Gastrocnemius medialis (tissue), 4 donors: ENCODE results near the gene ALDH1B1. TPM values are rescaled to one million over a fixed set of nuclear protein-coding genes. Genes with fewer than 3 reads are reported as not detected.

Experiments used
- ATAC-seq, 2 donors: fragments of 150-250 bp; one replicate each; pipeline ENCODE4 v1.9.1; 2016
- DNase-seq, 2 donors: peaks; one replicate each; pipeline ENCODE4 v3.0.0-alpha.2; 2019
- H3K27ac ChIP-seq, 4 donors: fragments of 200-600 bp; sonication (generic); 1 replicate in 1 of 4; 2 replicates in 3 of 4; pipeline ENCODE4 v1.5.1; 2016 to 2018; ENCODE audit warnings: mild to moderate bottlenecking in 2 of 4, moderate library complexity in 1 of 4
- H3K27me3 ChIP-seq, 3 donors: fragments of 200-600 bp; sonication (generic) in 2 of 3; 1 replicate in 1 of 3; 2 replicates in 2 of 3; pipeline versions ENCODE4 v1.5.1 to v1.6.0; 2016 to 2019; ENCODE audit warnings: mild to moderate bottlenecking in 1 of 3, moderate library complexity in 1 of 3
- H3K36me3 ChIP-seq, 2 donors: fragments of 200-600 bp; sonication (generic) in 1 of 2; one replicate each; pipeline ENCODE4 v1.5.1; 2017 to 2018
- H3K4me1 ChIP-seq, 2 donors: fragments of 200-600 bp; sonication (generic) in 1 of 2; one replicate each; pipeline ENCODE4 v1.5.1; 2016 to 2017; ENCODE audit warnings: mild to moderate bottlenecking in 2 of 2
- H3K4me3 ChIP-seq, 4 donors: fragments of 200-600 bp; sonication (generic) in 3 of 4; 1 replicate in 1 of 4; 2 replicates in 3 of 4; pipeline ENCODE4 v1.5.1; 2016 to 2019; ENCODE audit warnings: mild to moderate bottlenecking in 2 of 4
- H3K9me3 ChIP-seq, 3 donors: fragments of 200-600 bp; sonication (generic) in 2 of 3; 1 replicate in 1 of 3; 2 replicates in 2 of 3; pipeline ENCODE4 v1.5.1; 2016 to 2019
- CTCF ChIP-seq, 5 experiments: fragments of 450-650 bp in 3 of 5; fragments of 200-600 bp in 2 of 5; sonication (generic) in 2 of 5; IDR thresholded peaks in 4 of 5; conservative IDR thresholded peaks in 1 of 5; 1 replicate in 4 of 5; 2 replicates in 1 of 5; pipeline ENCODE4 v1.5.1; 2016 to 2019; ENCODE audit warnings: antibody characterized with exemption in 5 of 5, mild to moderate bottlenecking in 3 of 5, moderate library complexity in 3 of 5
- POLR2A ChIP-seq, 2 donors: fragments of 450-650 bp; IDR thresholded peaks; one replicate each; pipeline ENCODE4 v1.6.1; 2017; ENCODE audit warnings: antibody characterized with exemption in 2 of 2, mild to moderate bottlenecking in 2 of 2, moderate library complexity in 2 of 2
- in situ Hi-C, 4 donors: fragments of 200-750 bp; cut with MboI; loops; one replicate each; pipeline versions ENCODE4 v1.15.0 to v1.8.0; 2017; ENCODE audit warnings: low sequenced_read_pairs in 4 of 4
- intact Hi-C: fragments of 100-400 bp; cut with DNase I; formaldehyde crosslinking; loops from one replicate; pipeline ENCODE4 v1.15.1; 2023; ENCODE audit warnings: low total_unique reads
- total RNA-seq, 4 donors: library from RNA; depleted of rRNA; stranded (reverse); fragments of >200 nt; gene quantifications; one replicate each; pipeline versions ENCODE4 v1.1.0 to v1.2.3, GENCODE V29; 2016

ALDH1B1 gene
- total RNA-seq, 4 donors from 2014 or later, result 21.0 to 50.9 (median 36.0) TPM

DNA sequence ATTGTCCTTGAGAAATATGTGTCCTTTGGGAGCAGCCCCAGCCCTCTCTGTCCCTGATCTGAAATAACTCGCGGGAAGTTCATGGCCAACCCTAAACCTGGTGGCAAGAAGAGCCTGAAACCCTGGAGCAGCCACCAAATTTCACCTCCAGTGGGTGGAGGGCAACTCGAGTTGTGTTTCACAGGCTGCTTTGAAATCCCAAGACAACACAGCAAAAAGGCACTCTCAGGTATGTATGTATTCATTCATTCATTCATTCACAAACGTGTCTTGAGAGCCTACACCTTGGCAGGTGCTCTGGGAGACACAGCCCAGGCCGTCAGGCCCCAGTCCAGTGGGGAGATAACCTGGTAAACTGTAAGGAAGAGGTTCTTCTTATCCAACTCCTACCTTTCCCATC lies 35.7 kb upstream of the ALDH1B1 start:
- no peak for DNase-seq
- Histone ChIP-seq H3K36me3 (no peaks in the 10 kb centered on the region), H3K4me3 (no peak overlapping the region), H3K4me1 (no peaks in the 10 kb centered on the region), H3K27me3 (no peaks in the 10 kb centered on the region), H3K27ac (no peak overlapping the region), H3K9me3 (no peaks in the 10 kb centered on the region)
- TF ChIP-seq POLR2A (IDR thresholded peaks at IDR 0.05), result no peak
- no peak for TF ChIP-seq CTCF (IDR thresholded peaks at IDR 0.05 in 4 of 5, conservative IDR thresholded peaks at IDR 0.05 in 1 of 5)
- in situ Hi-C loops, result loop anchor here in 2 of 4 donors (5.0 to 25.0 kb wide), 3 partner anchors 50 to 245 kb away; no protein-coding TSS in a partner anchor
- no peak for ATAC-seq
- intact Hi-C loops, result no loop called here

- intact Hi-C loops, result no loop called here
- Histone ChIP-seq H3K9me3 (no peaks in the 10 kb centered on the region), H3K4me3 (no peak overlapping the region), H3K36me3 (no peaks in the 10 kb centered on the region), H3K27ac (no peak overlapping the region), H3K27me3 (no peaks in the 10 kb centered on the region), H3K4me1 (no peaks in the 10 kb centered on the region)
- no peak for TF ChIP-seq POLR2A (IDR thresholded peaks at IDR 0.05)
- DNase-seq, result no peak
- in situ Hi-C loops, result loop anchor here in 2 of 4 donors (5.0 to 25.0 kb wide), 3 partner anchors 50 to 245 kb away; no protein-coding TSS in a partner anchor
- ATAC-seq, result no peak
Observed at GRCh38 chr9:38357350-38358114, 35.0 kb upstream of the ALDH1B1 start.

GRCh38 chr9:38358390-38359296 lies 33.9 kb upstream of the ALDH1B1 start:
- no peak for ATAC-seq
- Histone ChIP-seq H3K27me3 (no peaks in the 10 kb centered on the region), H3K27ac (no peak overlapping the region), H3K4me1 (peaks cover 2 to 4% of the 10 kb centered on the region in 2 donors), H3K36me3 (no peaks in the 10 kb centered on the region), H3K9me3 (no peaks in the 10 kb centered on the region), H3K4me3 (no peak overlapping the region)
- no peak for DNase-seq
- in situ Hi-C loops, result loop anchor here in 2 of 4 donors (5.0 to 25.0 kb wide), 3 partner anchors 49 to 246 kb away; no protein-coding TSS in a partner anchor
- TF ChIP-seq CTCF (IDR thresholded peaks at IDR 0.05 in 4 of 5, conservative IDR thresholded peaks at IDR 0.05 in 1 of 5) (no peak), POLR2A (IDR thresholded peaks at IDR 0.05) (no peak)
- intact Hi-C loops, result no loop called here

GRCh38 chr9:38359297-38359653 lies 33.2 kb upstream of the ALDH1B1 start:
- intact Hi-C loops (no loop called here), in situ Hi-C loops (loop anchor here in 2 of 4 donors (5.0 to 25.0 kb wide), 3 partner anchors 48 to 247 kb away; no protein-coding TSS in a partner anchor)
- Histone ChIP-seq H3K4me1 (peaks cover 2 to 4% of the 10 kb centered on the region in 2 donors), H3K36me3 (no peaks in the 10 kb centered on the region), H3K27me3 (no peaks in the 10 kb centered on the region), H3K9me3 (no peaks in the 10 kb centered on the region), H3K27ac (no peak overlapping the region), H3K4me3 (no peak overlapping the region)
- TF ChIP-seq POLR2A (IDR thresholded peaks at IDR 0.05), result no peak
- no peak for TF ChIP-seq CTCF (IDR thresholded peaks at IDR 0.05 in 4 of 5, conservative IDR thresholded peaks at IDR 0.05 in 1 of 5)
- ATAC-seq, result no peak
- DNase-seq, result no peak
